ENCODE measurements around the gene RXFP4.

- no peak for TF ChIP-seq ZNF232 (CRISPR knock-in tag; IDR thresholded peaks at IDR 0.05)
- TF ChIP-seq SMARCA4 (IDR thresholded peaks at IDR 0.05), result peak; percentile 64; the same call in 1 of the 2 replicates
- TF ChIP-seq ZMIZ1 (IDR thresholded peaks at IDR 0.05; ENCODE audit: low read depth in 2 of 2, low read length in 2 of 2), result no peak
- no peak for TF ChIP-seq CBX3 (IDR thresholded peaks at IDR 0.05; ENCODE audit: borderline replicate concordance in 1 of 2, low read length in 2 of 2)
- TF ChIP-seq SPI1 (IDR thresholded peaks at IDR 0.05; ENCODE audit: borderline replicate concordance, low read depth, low read length), result no peak
- no peak for TF ChIP-seq EZH2 (IDR thresholded peaks at IDR 0.05; ENCODE audit: borderline replicate concordance, low read depth, low read length)
- no peak for TF ChIP-seq GTF2F1 (IDR thresholded peaks at IDR 0.05; ENCODE audit: low read depth, low read length)
- no peak for TF ChIP-seq POLR2A (conservative IDR thresholded peaks at IDR 0.05)
- TF ChIP-seq ZBTB7A (IDR thresholded peaks at IDR 0.05; ENCODE audit: borderline replicate concordance, control insufficient read depth, low read depth, low read length), result no peak
These were observed 42.0 kb downstream of the RXFP4 start for GRCh38 chr1:155983191-155984024.
